ENCODE results near the gene DDX59.

GRCh38 chr1:200693327-200693726, 23.6 kb upstream of the DDX59 start:
- TF ChIP-seq ATF2 (CRISPR knock-in tag; IDR thresholded peaks at IDR 0.05; ENCODE audit: borderline replicate concordance, low read depth) (no peak), ATF3 (CRISPR knock-in tag; conservative IDR thresholded peaks at IDR 0.05) (no peak), SMAD3 (CRISPR knock-in tag; IDR thresholded peaks at IDR 0.05; ENCODE audit: borderline replicate concordance) (no peak), CTCF (IDR thresholded peaks at IDR 0.05) (no peak), ZNF416 (CRISPR knock-in tag; IDR thresholded peaks at IDR 0.05) (no peak), ZNF232 (CRISPR knock-in tag; IDR thresholded peaks at IDR 0.05) (no peak), ZSCAN18 (CRISPR knock-in tag; IDR thresholded peaks at IDR 0.05) (no peak), SP1 (CRISPR knock-in tag; conservative IDR thresholded peaks at IDR 0.05) (no peak), JUN (CRISPR knock-in tag; IDR thresholded peaks at IDR 0.05) (no peak), TCF7 (CRISPR knock-in tag; IDR thresholded peaks at IDR 0.05; ENCODE audit: low read depth) (no peak), EMX1 (CRISPR knock-in tag; IDR thresholded peaks at IDR 0.05) (no peak), ZBTB43 (CRISPR knock-in tag; IDR thresholded peaks at IDR 0.05) (no peak), IRF2 (CRISPR knock-in tag; IDR thresholded peaks at IDR 0.05; ENCODE audit: borderline replicate concordance, low read depth) (no peak)
